ENCODE data around the gene RAI1. TPM values are rescaled to one million over a fixed set of nuclear protein-coding genes. Genes with fewer than 3 reads are reported as not detected.

RAI1 gene
- total and polyA plus RNA-seq, 2 of the 13 experiments (the other 11 are each of a cell fraction or from before 2014, with no cell fraction given) = 3.4 to 5.2 TPM

GRCh38 chr17:17857496-17857895 lies 176.2 kb downstream of the RAI1 start:
- Histone ChIP-seq H3K36me3 (replicated peaks in 1 of 2; ENCODE audit: control insufficient read depth in 1 of 2, insufficient read depth in 2 of 2, low read length in 2 of 2) (no peaks in the 10 kb centered on the region), H3K4me1 (ENCODE audit: insufficient read depth, low read length) (peaks cover 49% of the 10 kb centered on the region), H3K27me3 (ENCODE audit: control insufficient read depth in 1 of 2, insufficient read depth in 2 of 2, low read length in 2 of 2) (no peaks in the 10 kb centered on the region), H3K9me3 (ENCODE audit: low read length) (no peaks in the 10 kb centered on the region), H3K79me2 (ENCODE audit: insufficient read depth, low read length) (no peaks in the 10 kb centered on the region), H3K4me3 (replicated peaks in 1 of 3; ENCODE audit: insufficient read depth in 1 of 3, low read depth in 2 of 3, low read length in 3 of 3) (no peak overlapping the region), H3K9ac (ENCODE audit: insufficient read depth, low read depth, low read length) (no peak overlapping the region), H3K4me2 (ENCODE audit: low read depth, low read length) (no peak overlapping the region), H3K27ac (ENCODE audit: extremely low read length, insufficient read depth, low read length) (no peak overlapping the region), H4K20me1 (ENCODE audit: insufficient read depth, low read length) (no peaks in the 10 kb centered on the region), H2AFZ (ENCODE audit: low read length) (no peak overlapping the region)
- POLR2A ChIA-PET = interaction anchor here (1.7 kb wide), 1 partner anchor 46 kb away, joined by 4 read pairs; no protein-coding TSS in a partner anchor
- FAIRE-seq = no peak
- intact Hi-C loops (cut with micrococcal nuclease; ENCODE audit: unreplicated experiment) (loop anchor here (10.0 kb wide), 1 partner anchor 143 kb away; no protein-coding TSS in a partner anchor), in situ Hi-C loops (cut with HindIII; ENCODE audit: extremely low pct_ligation_motif_present, low pct_unique_long_range_greater_than_20kb) (no loop called here)
- DNase-seq (ENCODE audit: low spot score) = no peak
- CTCF ChIA-PET (ENCODE audit: low intra/inter-chr PET ratio, low total read pairs) = no interaction called here
- BruUV-seq (replicated peaks) = no TSS peak
- no peak for ATAC-seq
- no peak for TF ChIP-seq FOSL1 (CRISPR knock-in tag; IDR thresholded peaks at IDR 0.05; ENCODE audit: borderline replicate concordance)
- no peak for TF ChIP-seq ZHX2 (IDR thresholded peaks at IDR 0.05; ENCODE audit: low read depth)
- TF ChIP-seq ZHX2 (CRISPR knock-in tag; IDR thresholded peaks at IDR 0.05; ENCODE audit: borderline replicate concordance) = no peak
- no peak for TF ChIP-seq ZNF552 (CRISPR knock-in tag; IDR thresholded peaks at IDR 0.05; ENCODE audit: borderline replicate concordance)
- no peak for TF ChIP-seq JUNB (CRISPR knock-in tag; IDR thresholded peaks at IDR 0.05; ENCODE audit: borderline replicate concordance)
- TF ChIP-seq ZNF282 (IDR thresholded peaks at IDR 0.05; ENCODE audit: partially characterized antibody) = no peak
- no peak for TF ChIP-seq FUBP1 (CRISPR knock-in tag; IDR thresholded peaks at IDR 0.05; ENCODE audit: borderline replicate concordance)
- 78% methylated on average over 4 of the region's 4 CpGs for WGBS (ENCODE audit: low lambda C conversion rate)

Data from HepG2 (cell line).